CD4-positive, alpha-beta T cell (primary cell): ENCODE data around the gene PELI2. TPM values are rescaled to one million over a fixed set of nuclear protein-coding genes. Genes with fewer than 3 reads are reported as not detected.

Experiments
- ATAC-seq: fragments of 200-7000 bp; cut with Tn5 transposase; one replicate; pipeline ENCODE4 v1.10.0; 2022; ENCODE audit warnings: mild to moderate bottlenecking; ENCODE audit not compliant: poor library complexity
- CTCF ChIA-PET: fragments of 350-600 bp; sonication (Branson Sonifier 250); formaldehyde crosslinking; loops from one replicate; lab custom pipeline; 2021; ENCODE audit warnings: antibody characterized with exemption, inconsistent platforms; lab: Charles Lee
- POLR2A ChIA-PET: fragments of 350-600 bp; sonication (Branson Sonifier 250); formaldehyde crosslinking; loops from one replicate; lab custom pipeline; 2021; ENCODE audit warnings: antibody characterized with exemption, inconsistent platforms; lab: Charles Lee
- DNase-seq, 14 experiments: peaks; one replicate each; pipeline ENCODE4 v3.0.0-alpha.2; 2013 to 2020; ENCODE audit warnings: mixed read lengths in 2 of 14
- H3K27ac ChIP-seq, 2 donors: one replicate each; pipeline versions ENCODE4 v1.5.1 to v1.7.0; 2013; ENCODE audit warnings: low read length in 2 of 2, low read depth in 1 of 2, mild to moderate bottlenecking in 1 of 2
- H3K27me3 ChIP-seq, 2 experiments: 1 replicate in 1 of 2; 2 replicates in 1 of 2; pipeline versions ENCODE4 v1.6.1 to v1.7.0; 2013; ENCODE audit warnings: low read length in 2 of 2, control low read depth in 1 of 2, mild to moderate bottlenecking in 1 of 2, moderate library complexity in 1 of 2; ENCODE audit not compliant: insufficient read depth in 2 of 2, control insufficient read depth in 1 of 2
- H3K36me3 ChIP-seq: one replicate; pipeline ENCODE4 v1.6.1; 2013; ENCODE audit warnings: low read length, control low read depth; ENCODE audit not compliant: insufficient read depth
- H3K4me1 ChIP-seq: one replicate; pipeline ENCODE4 v1.6.1; 2013; ENCODE audit warnings: low read length, control low read depth; ENCODE audit not compliant: insufficient read depth
- H3K4me3 ChIP-seq: one replicate; pipeline ENCODE4 v1.5.1; 2013; ENCODE audit warnings: mild to moderate bottlenecking, low read length, moderate library complexity
- H3K9me3 ChIP-seq, 2 experiments: 1 replicate in 1 of 2; 2 replicates in 1 of 2; pipeline versions ENCODE4 v1.6.1 to v1.7.0; 2013; ENCODE audit warnings: low read length in 2 of 2, mild to moderate bottlenecking in 2 of 2, control low read depth in 1 of 2, moderate library complexity in 1 of 2; ENCODE audit not compliant: control insufficient read depth in 1 of 2, insufficient read depth in 1 of 2
- H3K27ac Mint-ChIP-seq: one replicate; pipeline ENCODE4 v1.8.0; 2020; ENCODE audit warnings: mixed read lengths
- H3K27me3 Mint-ChIP-seq: one replicate; pipeline ENCODE4 v1.8.0; 2021; ENCODE audit warnings: mixed read lengths
- H3K36me3 Mint-ChIP-seq: one replicate; pipeline ENCODE4 v1.8.0; 2021; ENCODE audit warnings: low read depth, mixed read lengths
- H3K4me1 Mint-ChIP-seq: one replicate; pipeline ENCODE4 v1.8.0; 2021; ENCODE audit warnings: low read depth, mixed read lengths
- H3K4me3 Mint-ChIP-seq: one replicate; pipeline ENCODE4 v1.8.0; 2020; ENCODE audit warnings: mild to moderate bottlenecking, mixed read lengths
- H3K9me3 Mint-ChIP-seq: one replicate; pipeline ENCODE4 v1.8.0; 2020; ENCODE audit warnings: mixed read lengths
- intact Hi-C, 2 experiments: fragments of 100-400 bp; cut with DNase I in 1 of 2; cut with micrococcal nuclease in 1 of 2; formaldehyde crosslinking; loops; one replicate each; pipeline versions ENCODE4 v1.15.1 to v1.9.0; 2023 to 2025; cut with DNase I, micrococcal nuclease
- total RNA-seq, 174 experiments: library from RNA in 2 of 174; stranded (reverse) in 2 of 174; gene quantifications; one replicate each; pipeline ENCODE4 v1.2.3 and lab custom pipeline; 2021 to 2026
- TF ChIP-seq, protein P1 (sequence below): fragments of 200-600 bp; IDR thresholded peaks from one replicate; pipeline ENCODE4 v1.8.0; 2022; ENCODE audit warnings: antibody characterized with exemption, mild to moderate bottlenecking

The PELI2 gene
- total RNA-seq, 2 experiments from 2014 or later: 12.2 to 15.9 TPM

DNA sequence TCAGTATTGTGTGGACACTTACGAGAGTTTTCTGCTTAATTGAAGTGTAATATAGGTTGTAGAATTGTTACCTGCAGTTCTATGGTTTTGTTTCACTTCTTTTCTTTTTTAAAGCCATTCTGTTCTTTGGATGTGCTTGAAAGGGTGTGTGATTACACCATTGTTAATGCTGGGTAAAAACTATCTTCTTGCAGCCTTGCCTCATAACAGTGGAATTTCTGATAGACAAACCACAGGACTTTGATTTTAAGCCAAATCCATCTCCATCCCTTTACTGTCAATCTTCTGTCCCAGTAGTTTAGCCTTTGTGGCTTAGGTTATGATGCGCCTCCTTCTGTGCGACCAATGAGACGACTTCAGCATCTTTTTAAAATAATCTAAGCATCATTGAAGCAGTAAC is 182.3 kb downstream of the PELI2 start:
- CTCF ChIA-PET: no interaction called here
- H3K4me1 Mint-ChIP-seq: no peaks in the 10 kb centered on the region
- intact Hi-C loops: no loop called here

DNA sequence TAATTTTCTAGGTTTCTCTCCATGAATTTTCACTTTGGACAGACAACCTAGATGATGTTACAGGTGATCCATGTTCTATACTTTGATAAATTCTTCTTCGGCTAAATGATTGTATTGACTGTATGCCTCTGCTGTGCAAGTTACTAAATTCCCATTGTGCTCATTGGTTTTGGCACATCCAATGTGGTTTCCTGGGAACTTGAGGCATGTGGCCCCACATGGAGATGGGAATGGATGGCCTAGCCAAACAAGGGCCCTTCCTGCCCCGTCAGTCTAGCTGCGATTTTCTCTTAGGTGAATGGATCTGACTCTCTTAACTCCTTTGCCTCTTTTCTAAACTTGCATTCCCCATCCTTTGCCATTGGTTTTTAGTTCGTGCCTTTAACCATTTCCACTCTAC is 186.2 kb downstream of the PELI2 start:
- H3K36me3 Mint-ChIP-seq: peaks cover 6% of the 10 kb centered on the region
- no peak for DNase-seq
- no peaks in the 10 kb centered on the region for H3K27me3 Mint-ChIP-seq
- H3K27ac ChIP-seq: no peak overlapping the region
- H3K27me3 ChIP-seq: no peaks in the 10 kb centered on the region
- intact Hi-C loops: no loop called here
- TF ChIP-seq, protein P1, sequence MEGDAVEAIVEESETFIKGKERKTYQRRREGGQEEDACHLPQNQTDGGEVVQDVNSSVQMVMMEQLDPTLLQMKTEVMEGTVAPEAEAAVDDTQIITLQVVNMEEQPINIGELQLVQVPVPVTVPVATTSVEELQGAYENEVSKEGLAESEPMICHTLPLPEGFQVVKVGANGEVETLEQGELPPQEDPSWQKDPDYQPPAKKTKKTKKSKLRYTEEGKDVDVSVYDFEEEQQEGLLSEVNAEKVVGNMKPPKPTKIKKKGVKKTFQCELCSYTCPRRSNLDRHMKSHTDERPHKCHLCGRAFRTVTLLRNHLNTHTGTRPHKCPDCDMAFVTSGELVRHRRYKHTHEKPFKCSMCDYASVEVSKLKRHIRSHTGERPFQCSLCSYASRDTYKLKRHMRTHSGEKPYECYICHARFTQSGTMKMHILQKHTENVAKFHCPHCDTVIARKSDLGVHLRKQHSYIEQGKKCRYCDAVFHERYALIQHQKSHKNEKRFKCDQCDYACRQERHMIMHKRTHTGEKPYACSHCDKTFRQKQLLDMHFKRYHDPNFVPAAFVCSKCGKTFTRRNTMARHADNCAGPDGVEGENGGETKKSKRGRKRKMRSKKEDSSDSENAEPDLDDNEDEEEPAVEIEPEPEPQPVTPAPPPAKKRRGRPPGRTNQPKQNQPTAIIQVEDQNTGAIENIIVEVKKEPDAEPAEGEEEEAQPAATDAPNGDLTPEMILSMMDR: no peak
- H3K27ac Mint-ChIP-seq: no peak overlapping the region
- H3K4me3 Mint-ChIP-seq: no peak overlapping the region
- no peaks in the 10 kb centered on the region for H3K36me3 ChIP-seq
- no peak overlapping the region for H3K4me3 ChIP-seq
- H3K4me1 Mint-ChIP-seq: no peaks in the 10 kb centered on the region
- ChIA-PET CTCF (no interaction called here), POLR2A (no interaction called here)
- H3K4me1 ChIP-seq: no peaks in the 10 kb centered on the region
- no peaks in the 10 kb centered on the region for H3K9me3 Mint-ChIP-seq
- no peak for ATAC-seq
- no peaks in the 10 kb centered on the region for H3K9me3 ChIP-seq

More for the DNA sequence above, 182.3 kb downstream of the PELI2 start:
- DNase-seq (no peak), ATAC-seq (no peak)
- Mint-ChIP-seq H3K27me3 (no peaks in the 10 kb centered on the region), H3K4me3 (no peak overlapping the region), H3K27ac (no peak overlapping the region), H3K9me3 (no peaks in the 10 kb centered on the region), H3K36me3 (peaks cover 27% of the 10 kb centered on the region)
- Histone ChIP-seq H3K4me3 (no peak overlapping the region), H3K27ac (no peak overlapping the region), H3K27me3 (no peaks in the 10 kb centered on the region), H3K36me3 (peaks cover 4% of the 10 kb centered on the region), H3K4me1 (no peaks in the 10 kb centered on the region), H3K9me3 (no peaks in the 10 kb centered on the region)
- TF ChIP-seq, protein P1: no peak
- POLR2A ChIA-PET: no interaction called here

DNA sequence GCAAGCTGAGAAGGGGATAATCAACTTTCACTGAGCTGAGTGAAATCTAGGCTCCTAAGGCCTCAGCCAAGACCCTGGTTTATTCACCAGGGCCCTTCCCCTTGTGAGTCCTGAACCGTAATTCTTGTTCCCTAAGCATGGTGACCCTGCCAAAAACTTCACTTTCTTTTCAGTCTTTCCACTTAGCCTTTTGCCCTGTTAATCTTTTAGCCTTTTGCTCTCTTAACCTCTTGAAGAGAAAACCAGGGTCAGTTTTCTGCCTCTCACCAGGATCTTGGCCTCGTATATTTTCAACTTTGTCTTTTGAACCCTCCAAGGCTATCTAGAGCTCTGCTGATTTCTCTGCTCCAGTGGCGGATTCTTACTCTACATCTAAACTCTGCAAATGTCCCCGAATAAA is 191.0 kb downstream of the PELI2 start:
- Histone ChIP-seq H3K36me3 (no peaks in the 10 kb centered on the region), H3K4me1 (no peaks in the 10 kb centered on the region), H3K4me3 (no peak overlapping the region), H3K27ac (no peak overlapping the region), H3K9me3 (no peaks in the 10 kb centered on the region), H3K27me3 (no peaks in the 10 kb centered on the region)
- Mint-ChIP-seq H3K36me3 (no peaks in the 10 kb centered on the region), H3K4me3 (no peak overlapping the region), H3K27ac (no peak overlapping the region), H3K4me1 (no peaks in the 10 kb centered on the region), H3K9me3 (no peaks in the 10 kb centered on the region), H3K27me3 (no peaks in the 10 kb centered on the region)
- DNase-seq: no peak
- ChIA-PET CTCF (no interaction called here), POLR2A (no interaction called here)
- intact Hi-C loops: no loop called here
- TF ChIP-seq, protein P1: no peak
- no peak for ATAC-seq
